ENCODE measurements around the gene RPS14. TPM values are rescaled to one million over a fixed set of nuclear protein-coding genes. Genes with fewer than 3 reads are reported as not detected.
"Not testable (repeated sequence)": the region's sequence is repeated elsewhere in the genome, so short reads cannot be mapped to it uniquely, and the experiment has no call there.

The RPS14 gene
- total RNA-seq, 1 donor from 2014 or later, result 3,646 TPM

GRCh38 chr5:150431048-150431447 lies 18.5 kb downstream of the RPS14 start:
- H3K4me3 ChIP-seq (ENCODE audit: low read depth, low read length), result no peak overlapping the region
- DNase-seq (ENCODE audit: low read depth), result no peak
- TF ChIP-seq CTCF (conservative IDR thresholded peaks at IDR 0.05; ENCODE audit: low read depth, low read length), result no peak

DNA sequence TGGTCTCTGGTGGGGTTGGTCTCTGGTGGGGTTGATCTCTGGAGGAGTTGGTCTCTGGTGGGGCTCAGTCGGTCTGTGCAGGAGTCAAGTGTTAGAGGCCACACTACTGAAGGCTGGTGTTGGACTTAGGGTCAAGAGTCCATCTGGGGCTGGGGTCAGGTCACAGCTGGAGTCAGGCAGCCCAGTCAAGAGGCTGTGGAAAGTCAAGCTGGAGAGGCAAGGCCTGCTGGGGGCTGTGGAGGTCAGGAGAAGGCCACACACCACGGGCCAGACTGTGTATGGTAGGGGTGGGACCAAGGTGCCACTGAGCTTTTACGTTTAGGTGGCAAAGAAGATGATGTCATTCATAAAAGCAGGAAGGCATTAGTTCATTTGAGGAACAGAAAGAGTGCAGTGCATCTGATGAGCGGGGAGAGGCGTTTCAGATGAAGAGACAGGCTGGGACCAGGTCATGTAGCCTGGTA lies 20.1 kb downstream of the RPS14 start:
- no peak for TF ChIP-seq CTCF (conservative IDR thresholded peaks at IDR 0.05; ENCODE audit: low read depth, low read length)
- no peak for DNase-seq (ENCODE audit: low read depth)
- H3K4me3 ChIP-seq (ENCODE audit: low read depth, low read length), result no peak overlapping the region

DNA sequence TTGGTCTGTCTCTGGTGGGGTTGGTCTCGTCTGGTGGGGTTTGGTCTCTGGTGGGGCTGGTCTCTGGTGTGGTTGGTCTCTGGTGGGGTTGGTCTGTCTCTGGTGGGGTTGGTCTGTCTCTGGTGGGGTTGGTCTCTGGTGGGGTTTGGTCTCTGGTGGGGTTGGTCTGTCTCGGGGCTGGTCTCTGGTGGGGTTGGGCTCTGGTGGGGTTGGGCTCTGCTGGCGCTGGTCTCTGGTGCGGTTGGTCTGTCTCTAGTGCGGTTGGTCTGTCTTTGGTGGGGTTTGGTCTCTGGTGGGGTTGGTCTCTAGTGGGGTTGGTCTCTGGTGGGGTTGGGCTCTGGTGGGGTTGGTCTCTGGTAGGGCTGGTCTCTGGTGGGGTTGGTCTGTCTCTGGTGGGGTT lies 20.6 kb downstream of the RPS14 start:
- TF ChIP-seq CTCF (conservative IDR thresholded peaks at IDR 0.05; ENCODE audit: low read depth, low read length), result no peak
- no peak overlapping the region for H3K4me3 ChIP-seq (ENCODE audit: low read depth, low read length)
- DNase-seq (ENCODE audit: low read depth), result no peak

GRCh38 chr5:150428106-150428876 lies 21.2 kb downstream of the RPS14 start:
- DNase-seq (ENCODE audit: low read depth), result peak; percentile 52
- no peak for TF ChIP-seq CTCF (conservative IDR thresholded peaks at IDR 0.05; ENCODE audit: low read depth, low read length)
- no peak overlapping the region for H3K4me3 ChIP-seq (ENCODE audit: low read depth, low read length)

GRCh38 chr5:150426165-150426564 lies 23.4 kb downstream of the RPS14 start:
- DNase-seq (ENCODE audit: low read depth); H3K4me3 ChIP-seq (ENCODE audit: low read depth, low read length): not testable (repeated sequence)

GRCh38 chr5:150422758-150423157 lies 26.8 kb downstream of the RPS14 start:
- no peak overlapping the region for H3K4me3 ChIP-seq (ENCODE audit: low read depth, low read length)
- TF ChIP-seq CTCF (conservative IDR thresholded peaks at IDR 0.05; ENCODE audit: low read depth, low read length), result no peak
- DNase-seq (ENCODE audit: low read depth), result no peak

DNA sequence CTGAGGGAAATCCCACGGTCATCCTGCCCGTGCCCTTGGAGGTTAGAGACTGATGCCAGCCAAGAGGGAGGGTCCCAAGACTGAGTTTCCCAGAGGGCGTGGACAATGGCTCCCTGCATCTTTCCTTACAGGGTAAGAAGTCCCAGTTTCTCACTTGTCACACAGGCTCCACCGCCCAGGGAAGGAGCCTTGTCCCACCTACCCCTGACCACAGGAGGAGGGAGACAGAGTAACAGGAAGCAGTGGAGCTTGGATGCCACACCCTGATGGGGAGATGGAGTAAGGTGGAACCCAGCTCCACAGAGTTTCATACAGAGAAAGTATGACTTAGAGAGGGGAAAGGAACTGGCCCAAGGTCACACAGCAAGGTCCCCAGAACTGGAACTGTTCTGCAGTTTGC lies 27.5 kb downstream of the RPS14 start:
- no peak for DNase-seq (ENCODE audit: low read depth)
- TF ChIP-seq CTCF (conservative IDR thresholded peaks at IDR 0.05; ENCODE audit: low read depth, low read length), result no peak

More for the DNA sequence above, 27.5 kb downstream of the RPS14 start:
- H3K4me3 ChIP-seq (ENCODE audit: low read depth, low read length), result no peak overlapping the region

Measured in epithelial cell of proximal tubule (primary cell).